Mononuclear cell (primary cell): Measurements from ENCODE around the gene CNOT4. TPM values are rescaled to one million over a fixed set of nuclear protein-coding genes. Genes with fewer than 3 reads are reported as not detected.

Experiments
- H3K27me3 ChIP-seq: 2 replicates; pipeline ENCODE4 v1.6.0; 2011; ENCODE audit warnings: low read length, control low read depth; ENCODE audit not compliant: insufficient read depth
- H3K4me1 ChIP-seq: 2 replicates; pipeline ENCODE4 v1.5.1; 2011; ENCODE audit warnings: mild to moderate bottlenecking, low read length, control low read depth; ENCODE audit not compliant: insufficient read depth
- H3K4me3 ChIP-seq: 2 replicates; pipeline ENCODE4 v1.5.1; 2011; ENCODE audit warnings: mild to moderate bottlenecking, low read length, moderate library complexity
- H3K9me3 ChIP-seq: 2 replicates; pipeline ENCODE4 v1.5.1; 2011; ENCODE audit warnings: low read depth, mild to moderate bottlenecking, control low read depth, low read length
- total RNA-seq: library from RNA; depleted of rRNA; stranded (reverse); fragments of >200 nt; gene quantifications from one replicate; pipeline ENCODE4 v1.2.3, GENCODE V29; 2012

The CNOT4 gene
- total RNA-seq, 1 donor: 19.8 TPM

DNA sequence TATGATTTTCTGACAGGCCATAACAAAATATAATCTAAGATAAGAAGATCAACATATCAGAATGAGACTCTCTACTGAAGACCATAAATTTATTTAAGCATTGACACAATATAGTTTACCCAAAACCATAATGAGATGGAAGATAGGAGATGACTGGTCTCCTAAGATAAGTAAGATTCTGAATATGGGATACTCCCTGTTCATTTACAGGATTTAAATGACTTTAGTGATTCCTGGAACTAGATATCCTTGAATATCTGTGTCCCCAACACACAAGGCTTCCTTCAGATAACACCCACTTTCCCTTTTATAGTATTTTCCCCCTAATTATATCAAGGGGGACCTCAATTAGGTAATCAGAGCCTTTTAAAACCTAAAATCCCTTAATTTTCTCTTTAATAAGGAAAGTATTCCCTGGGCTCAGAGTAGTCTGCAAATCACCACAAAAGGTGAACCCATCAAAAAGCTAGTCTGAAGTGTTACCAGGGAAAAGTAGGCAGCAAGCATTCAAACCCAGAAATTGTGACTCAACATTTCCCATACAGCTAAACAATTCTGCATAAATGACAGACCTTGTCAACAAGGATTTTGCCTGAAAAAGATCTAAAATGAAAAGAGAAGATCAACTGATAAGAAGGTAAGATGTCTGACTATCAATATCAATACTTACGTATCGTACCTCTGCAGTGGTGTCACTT, 99.9 kb downstream of the CNOT4 start:
- Histone ChIP-seq H3K4me3 (no peak overlapping the region), H3K4me1 (no peaks in the 10 kb centered on the region), H3K9me3 (no peaks in the 10 kb centered on the region), H3K27me3 (no peaks in the 10 kb centered on the region)

DNA sequence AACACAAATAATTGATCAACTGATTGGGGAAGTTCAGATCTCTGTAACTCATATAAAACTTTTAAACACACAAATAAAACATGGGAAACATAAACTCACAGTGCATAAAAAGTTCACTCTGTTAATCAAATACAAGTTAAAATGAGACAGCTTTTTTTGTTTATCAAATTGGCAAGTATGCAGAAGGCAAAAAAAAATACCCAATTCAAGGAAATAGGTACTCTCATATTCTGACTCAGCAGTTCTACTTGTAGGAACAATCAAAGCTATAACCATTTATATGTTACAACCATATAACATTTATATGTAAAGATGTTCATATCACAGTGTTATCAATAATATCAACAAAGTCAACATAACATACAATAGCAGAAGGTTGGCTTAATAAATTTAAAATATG, 102.0 kb downstream of the CNOT4 start:
- no peaks in the 10 kb centered on the region for H3K27me3 ChIP-seq
- no peak overlapping the region for H3K4me3 ChIP-seq
- no peaks in the 10 kb centered on the region for H3K4me1 ChIP-seq
- no peaks in the 10 kb centered on the region for H3K9me3 ChIP-seq

DNA sequence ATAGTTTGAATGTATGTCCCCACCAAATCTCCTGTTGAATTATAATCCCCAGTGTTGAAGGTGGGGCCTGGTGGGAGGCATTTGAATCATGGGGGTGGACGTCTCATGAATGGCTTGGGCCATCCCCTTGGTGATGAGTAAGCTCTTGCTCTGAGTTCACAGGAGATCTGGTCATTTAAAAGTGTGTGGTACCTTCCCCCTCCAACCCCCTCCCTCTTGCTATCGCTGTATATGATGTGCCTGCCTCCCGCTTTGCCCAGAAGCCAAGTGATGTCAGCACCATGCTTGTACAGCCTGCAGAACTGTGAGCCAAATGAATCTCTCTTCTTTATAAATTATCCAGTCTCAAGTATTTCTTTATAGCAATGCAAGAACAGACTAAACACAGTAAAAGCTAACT, 103.0 kb downstream of the CNOT4 start:
- no peak overlapping the region for H3K4me3 ChIP-seq
- H3K9me3 ChIP-seq: no peaks in the 10 kb centered on the region

DNA sequence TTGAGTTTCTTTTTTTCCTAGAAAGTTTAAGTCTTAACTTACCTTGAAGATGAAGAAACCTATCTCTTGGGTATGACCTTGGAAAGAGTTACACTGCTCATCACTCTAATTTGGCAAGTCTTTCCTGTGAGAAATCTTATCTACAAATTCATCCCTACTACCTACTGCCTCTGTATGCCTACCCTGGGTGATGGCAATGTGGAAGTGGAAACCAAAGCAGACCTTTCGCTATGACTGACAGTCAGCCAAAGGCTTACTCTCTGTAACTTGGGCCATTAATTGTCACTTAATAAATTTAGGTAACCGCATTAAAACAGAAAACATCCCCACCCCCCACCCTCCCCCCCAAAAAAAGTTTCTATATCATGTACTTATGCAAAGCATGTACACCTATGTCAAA, 103.9 kb downstream of the CNOT4 start:
- no peak overlapping the region for H3K4me3 ChIP-seq
- no peaks in the 10 kb centered on the region for H3K4me1 ChIP-seq
- H3K9me3 ChIP-seq: no peaks in the 10 kb centered on the region
- H3K27me3 ChIP-seq: no peaks in the 10 kb centered on the region

More for the DNA sequence above, 103.0 kb downstream of the CNOT4 start:
- Histone ChIP-seq H3K27me3 (no peaks in the 10 kb centered on the region), H3K4me1 (no peaks in the 10 kb centered on the region)

DNA sequence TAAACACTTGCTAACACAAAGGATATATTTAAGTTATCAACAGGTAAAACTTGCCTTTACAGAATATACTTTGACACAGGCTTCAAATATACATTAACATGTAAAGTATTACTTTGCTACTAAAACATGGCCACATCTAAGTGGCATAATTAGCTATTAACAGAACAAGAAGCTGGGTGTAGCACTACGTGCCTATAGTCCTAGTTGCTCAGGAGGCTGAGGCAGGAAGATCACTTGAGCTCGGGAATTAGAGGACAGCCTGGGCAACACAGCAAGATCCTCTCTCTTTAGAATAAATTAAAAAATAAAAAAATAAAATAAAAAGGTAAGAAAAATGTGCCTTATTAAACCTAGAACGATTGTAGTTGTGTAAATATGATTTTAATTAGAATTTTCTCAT, 106.6 kb downstream of the CNOT4 start:
- Histone ChIP-seq H3K4me1 (no peaks in the 10 kb centered on the region), H3K27me3 (no peaks in the 10 kb centered on the region), H3K4me3 (no peak overlapping the region), H3K9me3 (no peaks in the 10 kb centered on the region)

DNA sequence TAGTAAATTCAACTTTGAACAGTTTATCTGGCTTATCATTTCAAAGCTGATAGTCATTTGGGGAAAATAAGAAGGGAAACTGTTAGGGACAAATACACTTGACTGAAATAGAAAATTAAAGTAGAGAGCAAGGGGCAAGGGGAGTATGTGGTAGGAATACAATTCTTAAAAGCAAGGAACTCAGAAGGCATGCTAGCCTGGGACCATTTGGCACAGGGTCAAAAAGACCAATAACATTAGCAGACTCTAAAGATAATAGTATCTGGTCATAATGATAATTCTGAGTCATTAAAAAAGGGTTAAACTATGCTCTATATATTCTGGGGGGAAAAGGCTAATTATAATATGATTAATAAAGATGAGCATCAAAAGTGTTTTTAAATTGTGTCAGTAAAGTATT, 112.2 kb downstream of the CNOT4 start:
- Histone ChIP-seq H3K4me1 (no peaks in the 10 kb centered on the region), H3K4me3 (no peak overlapping the region), H3K9me3 (no peaks in the 10 kb centered on the region), H3K27me3 (no peaks in the 10 kb centered on the region)

DNA sequence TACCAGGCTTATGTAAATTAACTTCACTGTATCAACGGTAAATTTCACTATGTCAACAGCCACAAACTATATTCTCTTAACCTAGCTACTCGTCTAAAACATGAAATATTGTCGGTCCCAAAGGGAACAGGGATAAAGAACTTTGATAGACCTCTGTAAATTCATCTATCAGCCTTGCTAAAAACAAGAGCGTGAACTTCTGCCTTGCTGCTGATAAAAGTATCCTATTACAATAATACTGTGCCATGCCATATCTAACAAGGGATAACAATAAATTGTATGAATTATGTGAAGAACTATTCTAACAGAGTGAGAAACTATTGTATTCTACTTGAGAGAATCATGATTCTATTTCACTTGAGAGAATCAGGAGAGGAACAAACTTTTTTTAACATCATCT, 117.2 kb downstream of the CNOT4 start:
- no peaks in the 10 kb centered on the region for H3K27me3 ChIP-seq
- H3K4me3 ChIP-seq: no peak overlapping the region
- H3K9me3 ChIP-seq: no peaks in the 10 kb centered on the region
- H3K4me1 ChIP-seq: no peaks in the 10 kb centered on the region

DNA sequence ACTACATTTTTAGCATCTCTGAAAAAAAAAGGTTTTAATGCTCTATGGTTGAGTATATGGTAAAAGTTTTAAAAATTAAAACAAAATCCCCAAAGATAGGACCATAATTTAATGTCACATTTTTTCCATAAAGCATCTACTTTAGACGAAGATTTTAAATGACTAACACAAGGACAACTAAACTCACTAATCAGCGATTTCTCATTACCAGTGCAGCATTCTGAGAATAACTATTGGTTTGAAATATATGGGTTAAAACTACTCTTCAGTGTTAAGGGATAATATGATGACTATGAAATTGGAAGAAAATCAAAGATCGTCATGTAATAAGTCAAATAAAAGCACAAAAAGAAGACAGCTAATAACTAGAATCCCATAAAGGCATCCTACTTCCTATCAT, 118.4 kb downstream of the CNOT4 start:
- Histone ChIP-seq H3K9me3 (no peaks in the 10 kb centered on the region), H3K27me3 (no peaks in the 10 kb centered on the region), H3K4me3 (no peak overlapping the region), H3K4me1 (no peaks in the 10 kb centered on the region)

DNA sequence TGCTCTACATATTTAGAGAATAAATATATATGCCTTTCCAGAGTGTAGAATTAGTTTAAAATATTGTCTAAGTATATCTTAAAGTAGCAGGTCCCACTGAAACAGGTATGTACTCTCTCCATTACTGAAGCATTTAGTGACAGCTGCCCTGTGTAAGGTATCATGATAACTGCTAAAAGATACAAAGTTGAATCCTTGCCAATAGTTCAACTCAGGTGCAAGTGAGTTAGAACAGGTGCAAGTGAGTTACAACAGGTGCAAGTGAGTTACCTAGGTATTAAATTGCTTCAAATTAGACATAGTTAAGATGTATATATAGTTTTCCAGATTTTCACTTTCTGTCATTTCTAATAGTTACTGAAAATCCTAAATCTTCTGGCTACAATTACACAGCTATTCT, 119.1 kb downstream of the CNOT4 start:
- no peaks in the 10 kb centered on the region for H3K27me3 ChIP-seq
- H3K4me1 ChIP-seq: no peaks in the 10 kb centered on the region
- H3K4me3 ChIP-seq: no peak overlapping the region
- no peaks in the 10 kb centered on the region for H3K9me3 ChIP-seq

DNA sequence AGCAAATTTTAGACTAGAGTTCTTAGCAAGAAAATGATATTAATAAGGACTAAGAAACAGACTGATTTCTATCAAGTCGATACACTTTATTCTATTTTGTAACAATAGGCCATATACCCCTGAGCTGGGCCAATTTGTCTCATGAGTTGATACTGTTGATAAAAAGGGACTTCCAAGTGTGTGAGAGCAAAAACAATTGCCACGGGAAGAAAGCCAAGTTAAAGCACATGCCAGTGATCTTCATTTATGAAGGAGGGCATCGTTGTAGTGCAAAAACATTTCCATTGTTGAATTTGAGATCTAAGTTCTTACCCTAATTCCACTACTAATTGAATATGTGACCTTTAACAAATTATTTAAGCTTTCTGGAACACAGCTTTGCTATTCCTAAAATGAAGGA, 119.9 kb downstream of the CNOT4 start:
- no peaks in the 10 kb centered on the region for H3K27me3 ChIP-seq
- no peak overlapping the region for H3K4me3 ChIP-seq
- no peaks in the 10 kb centered on the region for H3K4me1 ChIP-seq
- H3K9me3 ChIP-seq: no peaks in the 10 kb centered on the region

DNA sequence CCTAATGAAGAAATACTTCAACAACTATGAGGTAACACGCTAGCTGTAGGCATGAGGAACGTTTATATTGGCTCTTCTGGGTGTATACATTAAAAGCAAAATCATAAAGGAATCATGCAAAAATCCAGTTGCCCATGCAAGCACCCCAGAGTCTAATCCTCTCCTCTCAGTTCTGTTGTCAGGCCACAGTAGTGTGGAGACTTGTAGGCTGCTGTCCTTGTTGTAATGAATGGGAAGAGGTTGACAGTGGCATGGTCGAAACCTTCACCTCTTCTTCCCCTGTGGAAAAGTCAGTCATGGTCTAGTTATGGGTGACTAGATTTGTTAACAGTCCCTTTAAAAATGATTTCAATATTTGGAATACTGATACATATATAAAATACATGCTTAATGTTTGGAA, 121.3 kb downstream of the CNOT4 start:
- Histone ChIP-seq H3K4me3 (no peak overlapping the region), H3K4me1 (no peaks in the 10 kb centered on the region), H3K9me3 (no peaks in the 10 kb centered on the region), H3K27me3 (no peaks in the 10 kb centered on the region)

DNA sequence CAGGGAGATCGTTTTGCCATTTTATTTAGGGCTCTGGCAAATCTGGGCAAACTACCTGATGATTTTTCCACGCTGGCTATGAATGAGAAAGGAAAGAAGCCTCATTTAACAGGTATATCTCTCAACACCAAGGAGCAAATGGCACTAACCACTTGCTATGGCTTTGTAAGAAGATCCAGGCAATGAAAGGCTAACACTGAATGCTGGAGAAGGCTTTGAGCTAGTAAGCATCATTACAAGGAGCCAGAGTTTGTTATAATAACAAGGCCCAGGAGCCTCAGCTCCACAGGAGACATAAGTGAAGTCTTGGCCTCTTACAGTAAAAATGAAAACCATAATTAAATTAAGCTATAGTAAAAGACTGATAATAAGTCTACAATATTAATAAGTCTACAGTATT, 123.1 kb downstream of the CNOT4 start:
- Histone ChIP-seq H3K27me3 (no peaks in the 10 kb centered on the region), H3K4me3 (no peak overlapping the region), H3K4me1 (no peaks in the 10 kb centered on the region), H3K9me3 (no peaks in the 10 kb centered on the region)

DNA sequence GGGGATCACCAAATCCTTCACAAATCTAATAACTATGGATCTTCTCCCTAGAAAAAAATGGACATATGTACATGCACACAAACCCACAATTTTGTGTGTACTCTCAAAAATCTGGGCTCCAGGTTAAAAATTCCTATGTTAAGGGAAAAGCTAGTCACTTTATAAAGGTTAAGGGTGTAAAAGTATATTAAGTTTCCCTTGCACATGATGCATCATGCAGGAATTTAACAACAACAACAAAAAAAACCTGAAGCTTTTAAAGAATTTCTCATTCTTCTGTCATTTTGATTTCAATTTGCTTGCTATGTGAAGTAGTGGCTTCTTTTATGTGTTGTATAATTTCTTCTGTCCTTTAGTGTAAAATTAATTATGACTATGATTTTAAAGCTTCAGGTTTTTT, 123.7 kb downstream of the CNOT4 start:
- no peaks in the 10 kb centered on the region for H3K9me3 ChIP-seq
- no peak overlapping the region for H3K4me3 ChIP-seq
- no peaks in the 10 kb centered on the region for H3K4me1 ChIP-seq
- H3K27me3 ChIP-seq: no peaks in the 10 kb centered on the region

DNA sequence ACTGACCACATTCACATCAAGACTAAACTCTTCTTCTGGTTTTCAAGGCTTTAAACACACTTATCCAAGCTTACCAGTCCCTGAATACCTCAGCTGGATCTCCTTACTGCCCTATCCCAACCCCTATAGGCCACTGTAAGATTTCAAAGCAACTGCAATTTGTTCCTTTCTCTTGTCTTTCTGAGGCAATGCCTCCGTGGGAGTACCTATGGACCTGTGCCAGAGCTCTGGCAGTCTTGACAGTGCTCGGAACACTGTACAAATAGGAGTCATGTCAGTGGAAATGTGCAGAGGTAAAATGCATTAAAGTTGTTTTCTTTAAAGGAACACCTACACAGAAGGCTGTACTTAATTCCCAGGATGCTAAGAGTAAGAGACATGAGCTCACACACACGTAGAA, 124.7 kb downstream of the CNOT4 start:
- Histone ChIP-seq H3K9me3 (no peaks in the 10 kb centered on the region), H3K4me1 (no peaks in the 10 kb centered on the region), H3K27me3 (no peaks in the 10 kb centered on the region), H3K4me3 (no peak overlapping the region)

DNA sequence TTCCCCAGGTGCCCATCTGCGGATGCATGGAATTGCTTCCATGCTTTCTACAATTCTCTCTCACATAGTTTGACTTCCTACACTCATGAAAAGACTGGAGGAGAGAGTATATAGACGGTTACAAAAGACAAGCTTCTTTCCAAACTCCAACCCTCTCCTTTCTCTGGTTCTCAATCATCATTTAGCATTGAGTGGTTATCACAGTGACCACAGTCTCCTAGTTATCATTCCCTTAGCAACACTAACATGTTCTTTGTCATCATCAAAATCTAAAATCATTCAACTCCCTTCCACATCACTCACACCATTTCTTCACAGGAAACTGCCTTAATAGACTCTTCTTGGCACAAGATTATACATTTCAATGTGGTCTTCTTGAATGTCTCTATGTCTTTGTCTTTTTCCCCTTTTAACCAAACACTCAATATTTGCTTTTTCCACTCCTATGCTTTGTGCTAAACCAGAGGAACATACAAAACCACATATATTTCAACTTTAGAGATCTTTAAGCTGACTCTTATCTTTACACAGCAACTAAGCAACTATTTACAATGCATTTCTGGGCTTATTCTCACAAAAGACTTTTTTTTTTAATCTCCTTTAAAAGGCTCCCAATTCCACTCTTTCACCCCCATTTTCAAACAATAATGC, 126.3 kb downstream of the CNOT4 start:
- Histone ChIP-seq H3K4me1 (no peaks in the 10 kb centered on the region), H3K4me3 (no peak overlapping the region), H3K9me3 (no peaks in the 10 kb centered on the region), H3K27me3 (no peaks in the 10 kb centered on the region)

DNA sequence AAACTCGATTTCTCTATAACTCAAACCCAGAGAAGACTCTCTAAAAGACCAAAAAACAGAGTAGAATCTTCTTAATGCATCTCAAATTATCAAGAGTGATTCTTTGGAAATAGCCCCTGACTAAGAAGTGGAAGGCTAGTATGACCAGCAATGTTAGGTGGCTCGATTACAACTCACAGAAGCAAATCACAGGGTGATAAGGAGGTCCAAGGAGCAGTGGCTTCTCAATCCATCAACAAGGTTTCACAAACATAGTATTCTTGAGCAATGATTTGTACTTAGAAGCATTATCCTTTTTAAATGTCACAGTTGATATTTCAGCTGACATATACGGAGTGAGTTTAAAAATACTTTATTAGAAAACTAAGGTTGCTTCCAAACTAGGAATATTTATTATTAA, 127.7 kb downstream of the CNOT4 start:
- Histone ChIP-seq H3K9me3 (no peaks in the 10 kb centered on the region), H3K4me3 (no peak overlapping the region), H3K27me3 (no peaks in the 10 kb centered on the region), H3K4me1 (no peaks in the 10 kb centered on the region)
